ENCODE data around the gene LDLRAD1.

LDLRAD1 gene

DNA sequence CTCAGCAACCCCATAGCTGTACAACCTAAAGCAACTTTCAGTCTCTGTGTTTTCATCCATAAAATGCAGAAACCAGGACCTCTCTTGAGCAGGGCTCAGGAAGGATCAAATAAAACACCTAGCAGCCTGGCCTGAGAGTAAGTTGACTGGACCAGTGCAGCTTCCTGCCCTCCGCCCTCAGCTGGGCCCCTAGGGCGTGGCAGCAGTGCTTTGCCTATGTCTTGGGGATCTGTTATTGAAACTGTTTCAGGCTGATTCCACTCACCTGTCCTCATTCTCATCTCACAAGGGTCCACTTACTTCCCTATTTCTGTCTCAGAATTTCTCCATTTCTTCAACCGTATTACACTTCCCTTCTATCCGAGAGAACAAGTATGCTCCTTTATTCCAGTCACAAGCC is 54.5 kb downstream of the LDLRAD1 start:
- Mint-ChIP-seq H3K4me1 (no peaks in the 10 kb centered on the region), H3K9me3 (no peaks in the 10 kb centered on the region), H3K4me3 (no peak overlapping the region), H3K27ac (no peak overlapping the region), H3K27me3 (no peaks in the 10 kb centered on the region), H3K36me3 (peaks cover 25 to 44% of the 10 kb centered on the region in 2 donors)
- DNase-seq (no peak), ATAC-seq (replicated peaks) (no peak)

DNA sequence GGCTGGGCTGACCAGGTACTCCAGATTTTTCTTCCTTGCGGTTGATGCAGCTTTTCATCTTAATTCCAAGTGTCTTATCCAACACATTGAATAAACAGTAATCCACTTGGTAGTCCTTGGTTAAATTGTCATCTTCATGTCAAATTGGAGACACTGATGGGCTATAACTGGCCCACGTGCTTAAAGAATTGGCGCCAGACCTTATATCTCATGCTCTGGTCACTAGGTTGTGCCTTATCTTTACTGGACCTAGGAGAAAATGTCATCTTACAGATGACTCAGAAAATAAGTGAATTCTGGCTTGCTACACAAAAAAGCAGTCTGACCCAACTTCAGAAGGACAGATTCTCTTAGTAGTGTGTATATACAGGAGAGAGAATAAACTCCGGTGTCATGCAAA is 55.6 kb downstream of the LDLRAD1 start:
- Mint-ChIP-seq H3K36me3 (peaks cover 21 to 39% of the 10 kb centered on the region in 2 donors), H3K4me1 (no peaks in the 10 kb centered on the region)
- DNase-seq = no peak

GRCh38 chr1:53959664-53960250 is 58.2 kb downstream of the LDLRAD1 start:
- Mint-ChIP-seq H3K36me3 (peaks cover 16 to 35% of the 10 kb centered on the region in 2 donors), H3K27ac (no peak overlapping the region), H3K4me1 (no peaks in the 10 kb centered on the region), H3K9me3 (no peaks in the 10 kb centered on the region), H3K4me3 (no peak overlapping the region), H3K27me3 (no peaks in the 10 kb centered on the region)
- DNase-seq (no peak), ATAC-seq (replicated peaks) (peak; percentile 34 to 51)

More for the DNA sequence above, 55.6 kb downstream of the LDLRAD1 start:
- H3K9me3 Mint-ChIP-seq = no peaks in the 10 kb centered on the region
- no peaks in the 10 kb centered on the region for H3K27me3 Mint-ChIP-seq
- no peak for ATAC-seq (replicated peaks)
- no peak overlapping the region for H3K4me3 Mint-ChIP-seq
- H3K27ac Mint-ChIP-seq = no peak overlapping the region
